HG03097 (cell line): ENCODE data around the gene TMBIM4.
A peak's percentile ranks its signal among the peaks of the same experiment; 100 is the strongest.
"Not testable (repeated sequence)": the region's sequence is repeated elsewhere in the genome, so short reads cannot be mapped to it uniquely, and the experiment has no call there.

Experiments used
- ATAC-seq: cut with Tn5 transposase; IDR thresholded peaks from one replicate; pipeline ENCODE4 v1.9.1; 2021; ENCODE audit not compliant: unreplicated experiment, low FRiP score

The TMBIM4 gene

DNA sequence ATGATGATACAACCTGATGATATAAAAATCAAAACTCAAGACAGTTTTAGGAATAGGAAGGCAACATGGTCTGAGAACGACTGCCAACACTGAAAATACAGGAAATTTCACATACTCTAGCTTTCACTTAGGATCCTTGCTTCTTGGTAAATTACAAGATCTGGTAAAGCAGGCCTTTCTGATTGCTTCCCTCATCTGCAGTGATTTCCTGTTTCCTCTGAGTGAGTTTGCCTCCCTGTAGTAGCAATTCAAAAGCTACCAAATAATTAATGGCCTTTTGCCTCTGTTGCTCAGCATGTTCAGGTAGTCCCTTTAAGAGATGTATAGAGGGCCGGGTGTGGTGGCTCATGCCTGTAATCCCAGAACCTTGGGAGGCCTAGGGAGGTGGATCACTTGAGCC is 17.2 kb upstream of the TMBIM4 start:
- no peak for ATAC-seq

DNA sequence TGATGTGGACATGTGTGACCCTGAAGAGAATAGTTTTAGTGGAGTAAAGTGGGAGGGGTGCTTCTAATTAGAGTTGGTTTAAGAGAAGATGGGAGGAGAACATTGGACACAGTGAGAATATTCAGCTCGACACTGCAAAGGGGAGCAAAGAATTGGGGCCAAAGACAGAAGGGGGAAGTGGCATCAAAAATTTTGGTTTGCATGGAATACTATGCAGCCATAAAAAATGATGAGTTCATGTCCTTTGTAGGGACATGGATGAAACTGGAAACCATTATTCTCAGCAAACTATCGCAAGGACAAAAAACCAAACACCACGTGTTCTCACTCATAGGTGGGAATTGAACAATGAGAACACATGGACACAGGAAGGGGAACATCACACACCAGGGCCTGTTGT is 15.0 kb upstream of the TMBIM4 start:
- not testable (repeated sequence) for ATAC-seq

DNA sequence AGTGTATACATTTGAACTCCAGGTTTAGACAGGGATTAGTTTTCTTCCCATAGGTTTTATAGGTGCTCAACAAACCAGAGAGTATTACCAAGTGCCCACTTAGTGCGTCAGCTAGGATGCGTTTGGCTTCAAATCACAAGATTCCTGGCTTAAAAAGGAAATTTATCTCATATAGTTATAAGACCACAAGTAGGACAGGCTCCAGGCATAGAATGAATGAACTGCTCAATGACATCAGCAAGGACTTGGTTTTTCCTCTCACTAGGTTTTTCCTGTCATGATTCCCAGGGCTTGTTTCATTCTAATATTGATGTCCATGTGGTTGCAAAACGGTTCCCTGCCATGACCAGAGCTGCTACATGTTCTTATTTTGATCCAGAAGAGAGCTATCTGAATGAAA is 13.2 kb upstream of the TMBIM4 start:
- ATAC-seq, result no peak

DNA sequence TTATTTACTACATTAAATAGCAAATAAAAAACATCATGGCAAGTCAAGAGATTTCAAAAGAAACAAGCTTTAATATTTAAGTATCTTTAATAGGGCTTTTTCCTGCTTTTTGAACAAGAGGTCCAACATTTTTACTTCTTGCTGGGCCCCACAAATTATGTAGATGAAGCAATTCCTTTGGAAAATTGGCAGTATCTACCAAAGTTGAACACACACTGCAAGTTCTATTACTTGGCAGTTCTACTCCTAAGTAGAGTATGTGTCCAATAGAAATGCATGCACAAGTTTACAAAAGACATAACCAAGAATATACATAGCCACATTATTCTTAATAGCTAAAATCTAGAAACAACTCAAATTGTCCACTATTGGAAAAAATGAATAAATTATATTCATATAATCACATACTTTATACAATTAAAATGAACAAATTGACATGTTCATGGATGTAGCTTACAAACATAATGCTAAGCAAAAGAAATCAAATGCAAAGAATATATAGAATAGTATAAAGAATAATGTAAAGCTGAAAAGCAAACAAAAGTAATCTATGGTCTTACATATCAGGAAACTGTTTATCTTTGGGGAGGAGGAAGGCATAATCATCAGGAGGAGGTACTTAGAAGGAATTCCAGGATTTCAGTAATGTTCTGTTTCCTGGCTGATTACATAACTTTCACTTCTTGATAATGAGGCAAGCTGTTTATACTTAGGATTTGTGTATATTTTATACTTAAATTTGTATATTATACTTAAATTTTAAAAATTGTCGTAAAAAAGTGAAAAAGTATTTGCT is 6.5 kb upstream of the TMBIM4 start:
- no peak for ATAC-seq

DNA sequence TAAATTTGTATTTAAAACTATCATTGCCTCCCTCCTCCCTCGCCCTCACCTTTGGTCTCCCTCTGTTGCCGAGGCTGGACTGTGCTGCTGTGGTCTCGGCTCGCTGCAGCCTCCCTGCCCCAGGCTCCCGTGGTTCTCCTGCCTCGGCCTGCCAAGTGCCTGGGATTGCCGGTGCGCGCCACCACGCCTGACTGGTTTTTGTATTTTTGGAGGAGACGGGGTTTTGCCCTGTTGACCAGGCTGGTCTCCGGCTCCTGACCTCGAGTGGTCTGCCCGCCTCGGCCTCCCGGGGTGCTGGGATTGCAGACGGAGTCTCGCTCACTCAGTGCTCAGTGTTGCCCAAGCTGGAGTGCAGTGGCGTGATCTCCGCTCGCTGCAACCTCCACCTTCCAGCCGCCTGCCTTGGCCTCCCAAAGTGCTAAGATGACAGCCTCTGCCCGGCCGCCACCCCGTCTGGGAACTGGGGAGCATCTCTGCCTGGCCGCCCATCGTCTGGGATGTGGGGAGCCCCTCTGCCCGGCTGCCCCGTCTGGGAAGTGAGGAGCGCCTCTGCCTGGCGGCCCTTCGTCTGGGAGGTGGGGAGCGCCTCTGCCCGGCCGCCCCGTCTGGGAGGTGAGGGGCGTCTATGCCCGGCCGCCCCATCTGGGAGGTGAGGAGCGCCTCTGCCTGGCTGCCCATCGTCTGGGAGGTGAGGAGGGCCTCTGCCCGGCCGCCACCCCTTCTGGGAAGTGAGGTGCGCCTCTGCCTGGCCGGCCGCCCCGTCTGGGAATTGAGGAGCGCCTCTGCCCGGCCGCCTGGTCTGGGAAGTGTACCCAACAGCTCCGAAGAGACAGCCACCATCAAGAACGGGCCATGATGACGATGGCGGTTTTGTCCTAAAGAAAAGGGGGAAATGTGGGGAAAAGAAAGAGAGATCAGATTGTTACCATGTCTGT is 4.9 kb upstream of the TMBIM4 start:
- not testable (repeated sequence) for ATAC-seq

DNA sequence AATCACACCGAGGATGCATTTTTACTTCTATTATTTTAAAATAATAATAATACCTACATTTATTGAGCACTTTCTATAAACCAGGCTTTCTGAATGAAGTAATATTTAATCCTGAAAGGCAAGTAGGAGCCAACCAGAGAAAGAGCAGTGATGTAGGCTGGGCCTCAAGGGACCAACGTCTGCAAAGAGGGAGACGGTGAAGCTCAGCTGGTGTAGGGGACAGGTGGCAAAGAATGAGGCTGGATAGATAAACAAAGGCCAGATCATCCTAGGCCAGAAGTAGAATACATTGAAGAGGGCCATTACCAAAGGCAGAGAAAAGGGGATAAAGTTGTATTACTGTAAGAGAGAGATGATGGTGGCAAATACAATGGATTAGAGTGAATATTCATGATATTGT is 810 bp upstream of the TMBIM4 start:
- no peak for ATAC-seq

DNA sequence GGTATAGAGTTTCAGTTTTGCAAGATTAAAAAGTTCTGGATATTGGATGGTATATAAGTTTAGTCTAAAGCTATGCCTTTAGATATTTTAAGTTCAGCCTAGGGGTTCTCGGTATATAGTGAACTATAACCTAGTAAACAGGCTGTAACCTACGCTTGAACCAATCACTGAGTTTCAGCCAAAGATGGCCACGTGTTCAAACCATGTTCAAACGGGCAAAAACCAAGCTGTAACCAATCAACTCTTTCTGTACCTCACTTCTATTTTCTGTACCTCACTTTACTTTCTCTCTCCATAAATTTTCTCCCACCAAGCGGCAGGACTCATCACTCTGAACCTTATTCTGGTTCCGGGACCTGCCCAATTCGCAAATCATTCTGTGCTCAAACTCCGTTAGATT is 1.4 kb downstream of the TMBIM4 start:
- ATAC-seq, result no peak

DNA sequence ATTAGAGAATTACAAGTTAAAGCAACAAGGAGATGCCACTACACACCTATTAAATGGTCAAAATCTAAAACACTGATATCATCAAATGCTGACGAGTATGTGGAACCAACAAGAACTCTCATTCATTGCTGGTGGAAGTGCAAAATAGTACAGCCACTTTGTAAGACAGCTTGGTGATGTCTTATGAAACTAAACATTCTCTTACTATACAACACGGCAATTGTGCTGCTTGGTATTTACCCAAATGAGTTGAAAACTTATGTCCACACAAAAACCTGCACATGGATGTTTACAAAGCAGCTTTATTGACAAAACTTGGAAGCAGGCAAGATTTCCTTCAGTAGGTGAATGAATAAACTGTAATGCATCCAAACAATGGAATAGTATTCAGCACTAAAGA is 3.2 kb downstream of the TMBIM4 start:
- no peak for ATAC-seq

DNA sequence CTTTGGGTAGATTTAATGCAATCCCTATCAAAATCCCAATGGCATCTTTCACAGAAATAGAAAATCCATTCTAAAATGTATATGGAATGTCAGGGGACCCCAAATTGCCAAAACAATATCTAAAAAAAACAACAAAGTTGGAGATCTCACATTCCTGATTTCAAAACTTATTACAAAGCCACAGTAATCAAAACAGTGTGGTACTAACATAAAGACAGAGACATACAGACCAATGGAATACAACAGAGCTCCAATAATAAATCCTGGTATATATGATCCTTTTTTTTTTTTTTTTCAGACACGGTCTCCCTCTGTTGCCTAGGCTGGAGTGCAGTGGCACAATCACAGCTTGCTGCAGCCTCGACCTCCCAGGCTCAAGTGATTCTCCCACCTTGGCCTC is 4.7 kb downstream of the TMBIM4 start:
- ATAC-seq, result no peak

DNA sequence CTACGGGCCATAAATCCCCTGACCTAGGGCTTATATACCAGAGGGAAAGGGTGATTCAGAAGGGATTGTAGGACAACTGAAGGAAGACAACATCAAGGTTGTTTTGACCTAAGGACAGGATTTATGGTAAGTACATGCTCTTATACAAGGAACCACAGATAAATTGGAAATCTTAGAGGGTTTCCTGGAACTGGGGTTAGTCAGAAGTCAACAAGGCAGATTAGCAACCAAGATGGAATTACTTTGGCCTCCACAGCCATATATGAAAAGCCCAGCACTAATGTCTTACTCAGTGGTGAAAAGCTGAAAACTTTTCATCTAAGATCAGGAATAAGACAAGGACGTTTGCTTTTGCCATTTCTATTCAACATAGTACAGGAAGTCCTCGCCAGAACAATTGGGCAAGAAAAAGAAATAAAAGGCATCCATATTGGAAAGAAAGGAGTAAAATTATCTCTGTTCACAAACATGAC is 5.4 kb downstream of the TMBIM4 start:
- ATAC-seq, result no peak

DNA sequence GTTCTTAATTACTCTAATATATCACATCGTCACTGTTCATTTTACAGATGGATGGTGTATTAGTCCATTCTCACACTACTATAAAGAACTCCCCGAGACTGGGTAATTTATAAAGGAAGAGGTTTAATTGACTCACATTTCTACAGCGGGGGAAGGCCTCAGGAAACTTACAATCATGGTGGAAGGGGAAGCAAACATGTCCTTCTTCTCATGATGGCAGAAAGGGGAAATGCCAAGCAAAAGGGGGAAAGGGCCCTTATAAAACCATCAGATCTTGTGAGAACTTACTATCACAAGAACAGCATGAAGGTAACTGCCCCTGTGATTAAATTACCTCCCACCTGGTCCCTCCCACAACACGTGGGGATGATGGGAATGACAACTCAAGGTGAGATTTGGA is 6.5 kb downstream of the TMBIM4 start:
- no peak for ATAC-seq

DNA sequence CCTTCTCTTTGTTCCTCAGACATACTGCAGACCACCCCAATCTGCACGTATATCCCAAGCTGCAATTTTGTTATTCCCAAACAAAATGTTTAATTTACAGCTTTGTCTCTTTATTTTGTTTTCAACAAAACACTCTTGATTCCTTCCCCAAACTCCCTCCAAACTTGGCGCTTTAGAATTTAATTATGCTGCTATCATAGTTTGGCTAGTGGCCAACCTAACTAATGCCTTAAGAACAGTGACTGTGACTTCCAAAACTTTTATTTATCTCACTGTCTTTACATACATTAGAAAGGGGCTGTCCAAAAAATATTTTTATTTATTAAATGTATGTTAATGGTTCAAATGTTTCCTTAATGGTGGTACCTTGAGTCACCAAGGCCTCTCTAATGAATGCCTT is 7.1 kb downstream of the TMBIM4 start:
- ATAC-seq, result no peak

DNA sequence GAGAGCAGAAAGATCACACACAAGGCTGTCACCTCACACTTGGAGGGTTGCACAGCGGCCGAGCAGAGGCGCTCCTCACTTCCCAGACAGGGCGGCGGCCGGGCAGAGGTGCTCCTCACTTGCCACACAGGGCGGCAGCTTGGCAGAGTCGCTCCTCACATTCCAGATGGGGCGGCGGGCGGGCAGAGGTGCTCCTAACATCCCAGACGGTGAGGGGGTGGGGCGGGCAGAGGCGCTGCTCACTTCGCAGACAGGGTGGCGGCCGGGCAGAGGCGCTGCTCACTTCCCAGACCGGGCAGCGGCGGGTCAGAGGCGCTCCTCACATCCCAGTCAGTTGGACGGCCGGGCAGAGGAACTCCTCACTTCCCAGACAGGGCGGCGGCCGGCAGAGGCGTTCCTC is 9.1 kb downstream of the TMBIM4 start:
- no peak for ATAC-seq

DNA sequence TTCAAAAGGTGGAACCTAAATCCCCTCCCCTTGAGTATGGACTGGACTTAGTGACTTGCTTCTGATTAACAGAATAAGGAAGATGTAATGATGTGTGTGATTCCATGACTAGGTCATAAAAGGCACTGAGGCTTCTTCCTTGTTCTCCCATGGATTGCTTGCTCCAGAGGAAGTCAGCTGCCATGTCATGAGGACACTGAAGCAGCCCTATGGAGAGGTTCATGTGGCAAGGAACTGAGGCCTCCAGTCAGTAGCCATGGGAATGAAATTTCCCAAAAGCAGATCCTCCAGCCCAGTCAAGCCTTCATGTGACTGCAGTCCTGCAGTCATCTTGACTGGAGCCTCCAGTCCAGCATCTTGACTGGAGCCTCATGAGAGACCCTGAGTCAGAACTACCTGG is 10.7 kb downstream of the TMBIM4 start:
- no peak for ATAC-seq

DNA sequence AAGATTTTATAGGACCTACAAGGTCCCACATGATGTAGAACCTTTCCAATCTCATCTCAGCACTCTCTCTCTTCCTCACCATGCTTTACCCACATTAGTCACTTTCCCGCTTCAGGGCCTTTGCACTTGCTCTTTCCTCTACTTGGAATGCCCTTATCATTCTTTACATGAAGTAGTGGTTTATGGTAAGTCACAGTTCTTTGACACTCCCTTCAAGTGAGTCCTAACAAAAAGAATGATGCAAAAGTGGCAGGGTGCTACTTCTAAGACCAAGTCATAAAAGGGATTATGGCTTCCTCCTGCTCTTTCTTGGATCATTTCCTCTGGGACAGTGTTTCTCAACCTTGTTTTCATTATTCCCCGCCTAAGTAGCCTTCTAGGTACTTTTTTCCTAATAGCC is 13.1 kb downstream of the TMBIM4 start:
- no peak for ATAC-seq

DNA sequence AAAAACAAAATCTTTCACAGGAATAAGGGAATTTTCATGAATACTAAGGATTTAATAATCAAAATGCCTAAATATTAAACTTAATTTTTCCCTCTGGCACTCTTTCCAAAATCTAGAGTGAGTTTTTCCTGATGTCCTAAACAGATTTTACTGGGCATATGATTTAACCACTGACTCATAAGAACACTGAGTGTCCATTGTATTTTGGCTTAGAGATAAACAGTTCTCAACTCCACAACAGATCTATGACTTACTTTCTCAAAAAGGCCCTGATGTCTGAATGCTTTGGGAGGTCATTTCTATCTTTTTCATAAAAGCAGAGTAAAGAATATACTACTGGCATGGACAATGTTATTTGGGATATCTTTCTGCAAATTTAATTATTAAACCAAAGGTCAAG is 15.0 kb downstream of the TMBIM4 start:
- no peak for ATAC-seq

DNA sequence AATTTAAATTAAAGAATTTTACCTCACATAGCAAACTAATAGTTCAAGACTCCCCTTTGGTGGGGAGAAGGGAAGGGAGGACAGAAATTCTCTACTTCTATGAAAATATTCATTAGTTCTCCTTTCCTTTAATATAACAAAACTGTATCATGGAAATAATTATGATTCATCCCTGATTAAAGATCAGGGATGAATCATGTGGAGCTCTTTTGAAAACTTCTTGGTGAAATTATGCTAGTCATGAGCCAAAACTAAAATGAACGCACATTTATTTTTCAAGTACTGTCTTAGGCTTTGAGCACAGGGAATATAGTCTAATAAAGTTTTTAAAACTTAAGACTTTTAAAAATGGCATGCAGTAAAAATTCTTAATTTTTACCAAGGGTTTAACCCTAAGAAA is 17.1 kb downstream of the TMBIM4 start:
- ATAC-seq, result no peak

DNA sequence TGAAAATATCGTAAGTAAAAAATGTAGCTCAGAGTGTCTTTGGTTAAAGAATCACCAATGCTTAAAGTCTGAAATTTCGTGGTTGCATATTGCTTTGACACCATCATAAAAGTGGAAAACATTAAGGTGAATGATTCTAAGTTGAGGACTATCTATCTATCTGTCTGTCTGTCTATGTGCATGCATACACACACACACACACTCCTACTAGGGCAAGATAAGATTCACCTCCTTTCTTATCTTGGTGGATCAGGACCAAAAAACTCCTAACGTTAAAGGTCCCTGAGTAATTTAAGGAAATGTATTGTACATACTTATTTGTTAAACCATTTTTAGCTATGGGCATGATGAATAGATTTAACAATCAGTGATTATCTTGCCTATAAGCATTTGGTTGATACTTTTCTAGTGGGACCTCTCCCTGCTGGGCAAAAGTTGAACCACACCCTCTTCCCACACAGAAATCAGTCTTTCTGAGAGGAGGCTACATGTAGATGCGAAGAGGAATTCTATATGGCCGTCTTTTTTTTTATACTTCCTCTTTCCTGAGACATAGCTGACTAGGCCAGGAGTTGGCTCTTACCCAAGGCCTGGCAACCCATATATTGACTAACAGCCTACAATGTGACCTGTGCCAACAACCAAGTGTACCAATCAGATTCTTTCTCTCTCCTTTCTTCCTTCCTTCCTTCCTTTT is 19.9 kb downstream of the TMBIM4 start:
- no peak for ATAC-seq

DNA sequence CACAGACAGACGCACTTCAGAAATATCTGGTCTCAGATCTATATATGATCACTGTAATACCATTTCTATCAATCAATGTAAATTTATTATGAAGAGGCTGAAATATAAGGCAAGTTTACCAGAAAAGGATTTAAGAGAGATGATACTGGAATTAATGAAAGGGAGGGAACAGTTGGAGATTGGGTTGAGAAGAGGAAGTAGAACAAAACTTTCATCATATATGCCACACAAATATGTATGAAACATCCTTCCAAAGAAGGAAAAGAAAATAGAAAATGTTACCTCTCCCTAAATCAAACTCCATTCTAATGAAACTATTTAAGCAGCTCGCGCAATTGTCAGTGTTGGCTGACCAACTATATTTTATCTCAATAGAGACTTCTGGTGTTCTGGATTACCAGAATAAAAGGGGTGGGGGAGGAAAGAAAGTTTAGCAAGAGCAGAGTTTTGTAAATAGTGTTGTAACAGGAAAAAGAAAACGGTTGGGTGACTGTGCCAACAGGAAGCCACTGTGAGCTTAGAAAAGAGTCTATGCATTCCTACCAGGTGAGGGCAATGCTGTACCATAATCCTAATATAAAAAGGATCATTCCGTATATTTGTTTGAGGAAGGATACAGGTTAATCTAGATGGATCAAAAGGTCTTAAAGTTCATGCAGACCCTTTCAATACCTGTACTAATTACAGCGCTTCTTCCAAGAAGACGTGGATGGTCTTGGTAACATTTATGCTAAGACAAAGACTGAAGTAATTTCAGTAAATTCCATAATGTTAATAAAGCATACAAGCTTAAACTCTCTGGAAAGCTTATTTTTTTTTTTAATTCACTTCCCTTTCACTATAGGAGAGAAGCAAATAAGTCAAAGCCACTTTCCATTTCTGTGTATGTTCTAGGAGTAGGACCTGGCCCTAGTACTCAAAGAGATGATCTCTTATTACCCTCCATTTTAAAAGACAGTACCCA is 24.7 kb downstream of the TMBIM4 start:
- ATAC-seq, result peak; percentile 64

DNA sequence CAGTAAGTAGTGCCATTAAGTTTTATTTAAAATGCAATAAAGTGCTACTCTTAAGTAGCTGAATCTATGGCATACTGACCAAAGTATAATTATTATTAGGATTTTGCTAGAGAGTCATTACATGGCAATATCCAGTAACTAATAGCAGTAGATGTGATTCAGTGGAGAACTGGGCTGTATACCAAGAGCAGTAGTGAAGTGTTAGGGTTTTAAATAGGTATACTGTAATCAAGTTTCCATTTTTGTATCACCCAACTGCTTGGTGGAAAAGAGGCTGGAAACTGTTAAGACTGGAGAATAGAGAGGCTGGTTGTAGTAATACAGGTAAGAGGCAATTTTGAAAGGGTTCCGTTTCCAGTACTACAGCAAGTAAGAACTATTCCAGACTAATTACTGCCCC is 25.9 kb downstream of the TMBIM4 start:
- ATAC-seq, result no peak
